Activated T-helper 1 cell treated with anti-CD3 and anti-CD28 coated beads, Interleukin-12 subunit alpha, Interleukin-12 subunit beta, Interleukin-2, Interleukin-4 antibody, amounts not matched to agents 30 ng/mL and 10 ng/mL and 1 ng/mL, durations not matched to agents 14 hours and 24 hours and 36 hours (primary cell): ENCODE results near the gene CRELD2. TPM values are rescaled to one million over a fixed set of nuclear protein-coding genes. Genes with fewer than 3 reads are reported as not detected.
A peak's percentile ranks its signal among the peaks of the same experiment; 100 is the strongest.

Experiments used
- DNase-seq: peaks from one replicate; pipeline ENCODE4 v3.0.0; 2021; ENCODE audit warnings: low spot score
- H3K27ac Mint-ChIP-seq: one replicate; pipeline ENCODE4 v1.8.0; 2021; ENCODE audit warnings: mild to moderate bottlenecking, mixed read lengths
- H3K27me3 Mint-ChIP-seq: one replicate; pipeline ENCODE4 v1.8.0; 2022; ENCODE audit warnings: mild to moderate bottlenecking, moderate library complexity, mixed read lengths; ENCODE audit not compliant: insufficient read depth
- H3K36me3 Mint-ChIP-seq: one replicate; pipeline ENCODE4 v1.8.0; 2021; ENCODE audit warnings: low read depth, mixed read lengths
- H3K4me1 Mint-ChIP-seq: one replicate; pipeline ENCODE4 v1.8.0; 2021; ENCODE audit warnings: low read depth, mixed read lengths
- H3K4me3 Mint-ChIP-seq: one replicate; pipeline ENCODE4 v1.8.0; 2021; ENCODE audit warnings: mild to moderate bottlenecking, moderate library complexity, mixed read lengths
- H3K9me3 Mint-ChIP-seq: one replicate; pipeline ENCODE4 v1.8.0; 2021; ENCODE audit warnings: mixed read lengths
- intact Hi-C: fragments of 100-400 bp; cut with micrococcal nuclease; formaldehyde crosslinking; loops from one replicate; pipeline ENCODE4 v1.15.1; 2024
- total RNA-seq: library from RNA; stranded (reverse); gene quantifications from 2 replicates; pipeline ENCODE4 v1.2.3, GENCODE V29; 2022

Gene CRELD2
- total RNA-seq, 1 donor from 2014 or later = 51.0 TPM

DNA sequence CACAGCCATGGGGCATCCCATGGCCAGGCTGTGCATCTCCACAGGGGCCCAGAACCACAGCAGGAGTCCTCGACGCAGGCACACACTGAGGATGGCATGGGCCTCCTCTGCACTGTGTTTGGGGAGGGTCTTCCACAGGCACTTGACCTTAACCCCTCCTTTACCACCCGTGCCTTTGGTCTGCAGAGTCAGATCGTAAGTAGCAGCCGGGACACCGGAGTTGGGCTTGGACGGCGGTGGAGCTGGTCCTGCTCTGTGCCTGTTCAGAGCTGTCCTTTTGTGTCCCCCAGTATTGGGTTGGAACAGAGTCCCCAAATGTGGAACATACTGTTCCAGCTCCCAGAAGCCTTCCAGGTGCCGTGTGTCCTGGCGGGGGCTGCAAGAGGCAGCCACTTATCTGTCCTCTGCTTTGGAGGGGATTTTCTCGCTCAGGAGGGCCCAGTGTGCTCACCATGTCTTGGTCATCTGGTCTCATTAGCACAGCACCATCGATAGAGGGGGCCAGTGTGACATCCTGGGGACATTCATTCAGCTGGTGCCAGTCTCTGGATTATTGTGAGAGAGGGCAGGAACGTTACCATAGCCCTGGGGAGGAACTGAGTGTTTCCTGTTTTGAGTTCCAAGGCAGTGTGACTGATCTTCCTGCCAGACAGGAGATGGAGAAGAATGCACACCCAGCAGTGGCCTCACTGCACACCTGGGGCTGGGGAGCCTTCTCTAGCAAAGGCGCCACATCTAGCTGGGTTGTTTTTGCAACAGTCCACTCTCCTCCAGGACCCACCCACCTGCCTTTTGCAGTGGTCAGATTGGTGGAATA lies 12.4 kb downstream of the CRELD2 start:
- peak overlapping the region; percentile 60 for H3K4me3 Mint-ChIP-seq
- peaks cover 3% of the 10 kb centered on the region for H3K36me3 Mint-ChIP-seq
- peak overlapping the region; percentile 47 for H3K27ac Mint-ChIP-seq
- H3K9me3 Mint-ChIP-seq = no peaks in the 10 kb centered on the region
- H3K4me1 Mint-ChIP-seq = peaks cover 24% of the 10 kb centered on the region
- intact Hi-C loops = loop anchor here (1.0 kb wide), 1 partner anchor 164 kb away; no protein-coding TSS in a partner anchor
- DNase-seq = no peak
- no peaks in the 10 kb centered on the region for H3K27me3 Mint-ChIP-seq

DNA sequence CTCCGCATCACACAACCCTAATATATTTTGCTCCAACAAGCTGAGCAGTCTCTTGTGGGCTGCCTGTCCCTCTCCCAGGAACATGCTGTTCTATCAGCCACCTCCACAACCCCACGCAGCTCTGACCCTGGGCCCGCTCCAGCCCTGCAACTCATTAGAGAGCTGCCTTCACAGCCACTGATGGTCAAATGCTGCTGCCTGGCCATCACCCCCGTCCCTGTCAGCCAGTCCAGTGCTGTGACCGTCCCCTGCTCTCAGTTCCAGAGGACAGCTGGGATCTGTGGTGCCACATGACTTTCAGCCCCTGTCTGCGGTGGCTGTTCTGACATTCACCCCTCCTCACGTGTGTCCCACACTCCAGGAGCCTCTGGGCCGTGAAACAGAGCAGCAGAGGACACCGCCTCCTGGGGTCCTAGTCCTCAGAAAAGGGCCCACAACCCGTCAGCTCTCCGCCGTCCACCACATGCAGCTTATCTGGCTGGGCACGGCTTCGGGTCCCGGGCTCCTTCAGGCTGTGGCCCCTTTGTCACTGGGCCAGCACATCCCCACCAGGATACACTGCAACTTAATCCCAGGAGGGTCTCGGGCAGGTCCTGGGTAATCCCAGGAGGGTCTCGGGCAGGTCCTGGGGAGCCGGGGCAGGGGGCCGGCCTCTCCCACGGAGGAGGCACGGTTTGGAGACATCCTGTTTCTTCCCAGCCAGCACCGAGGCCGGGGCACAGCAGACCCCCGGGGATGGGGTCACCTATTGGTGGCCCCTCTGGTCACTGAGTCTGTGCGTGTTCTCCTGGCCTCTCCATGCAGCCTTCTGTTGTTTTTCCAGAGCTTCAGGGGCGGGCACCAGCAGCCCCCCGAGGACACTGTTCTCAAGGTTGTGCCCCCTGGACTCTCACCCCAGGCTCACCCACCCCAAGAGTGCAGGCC lies 15.1 kb downstream of the CRELD2 start:
- Mint-ChIP-seq H3K4me3 (peak overlapping the region; percentile 72), H3K9me3 (no peaks in the 10 kb centered on the region), H3K27ac (peak overlapping the region; percentile 77), H3K27me3 (no peaks in the 10 kb centered on the region), H3K4me1 (peaks cover 17% of the 10 kb centered on the region), H3K36me3 (no peaks in the 10 kb centered on the region)
- intact Hi-C loops = no loop called here
- DNase-seq = no peak

DNA sequence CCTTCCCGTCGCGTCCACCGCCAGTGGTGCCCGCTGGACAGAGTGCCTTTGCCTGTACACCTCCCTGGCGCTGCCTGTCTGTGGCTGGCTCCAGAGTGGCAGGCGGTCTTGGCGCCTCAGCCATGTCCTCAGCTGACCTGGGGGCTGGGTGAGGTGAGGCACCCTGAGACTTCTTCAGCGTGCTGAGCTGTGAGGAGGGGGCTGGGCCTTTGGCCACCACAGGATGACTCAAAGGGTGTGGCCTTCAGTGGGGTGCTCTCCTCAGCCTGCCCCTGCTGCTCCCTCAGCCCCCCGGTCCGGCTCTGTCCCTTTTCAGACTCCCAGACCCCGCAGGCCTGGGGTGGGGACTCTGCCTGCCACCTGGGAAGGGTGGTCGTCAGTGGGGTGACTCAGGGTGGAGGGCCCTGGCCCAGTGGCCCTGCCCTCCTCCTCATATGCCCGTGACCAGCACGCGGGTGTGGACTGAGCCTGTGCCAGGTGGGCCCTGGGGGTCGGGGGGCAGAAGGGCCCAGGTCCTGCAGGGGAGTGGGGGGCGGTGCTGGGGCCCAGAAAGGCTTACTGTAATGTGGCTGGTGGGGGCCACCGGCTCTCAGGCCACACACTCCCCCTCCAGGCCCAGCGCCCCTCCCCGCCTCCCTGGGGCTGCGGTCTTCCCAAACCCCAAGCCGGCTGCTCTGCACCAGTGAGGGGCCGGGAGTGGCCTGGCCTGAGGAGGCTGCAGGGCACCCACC lies 15.9 kb downstream of the CRELD2 start:
- Mint-ChIP-seq H3K4me1 (peaks cover 17% of the 10 kb centered on the region), H3K4me3 (peak overlapping the region; percentile 72), H3K27ac (peak overlapping the region; percentile 77), H3K36me3 (no peaks in the 10 kb centered on the region), H3K27me3 (no peaks in the 10 kb centered on the region), H3K9me3 (no peaks in the 10 kb centered on the region)
- intact Hi-C loops = no loop called here
- DNase-seq = no peak

DNA sequence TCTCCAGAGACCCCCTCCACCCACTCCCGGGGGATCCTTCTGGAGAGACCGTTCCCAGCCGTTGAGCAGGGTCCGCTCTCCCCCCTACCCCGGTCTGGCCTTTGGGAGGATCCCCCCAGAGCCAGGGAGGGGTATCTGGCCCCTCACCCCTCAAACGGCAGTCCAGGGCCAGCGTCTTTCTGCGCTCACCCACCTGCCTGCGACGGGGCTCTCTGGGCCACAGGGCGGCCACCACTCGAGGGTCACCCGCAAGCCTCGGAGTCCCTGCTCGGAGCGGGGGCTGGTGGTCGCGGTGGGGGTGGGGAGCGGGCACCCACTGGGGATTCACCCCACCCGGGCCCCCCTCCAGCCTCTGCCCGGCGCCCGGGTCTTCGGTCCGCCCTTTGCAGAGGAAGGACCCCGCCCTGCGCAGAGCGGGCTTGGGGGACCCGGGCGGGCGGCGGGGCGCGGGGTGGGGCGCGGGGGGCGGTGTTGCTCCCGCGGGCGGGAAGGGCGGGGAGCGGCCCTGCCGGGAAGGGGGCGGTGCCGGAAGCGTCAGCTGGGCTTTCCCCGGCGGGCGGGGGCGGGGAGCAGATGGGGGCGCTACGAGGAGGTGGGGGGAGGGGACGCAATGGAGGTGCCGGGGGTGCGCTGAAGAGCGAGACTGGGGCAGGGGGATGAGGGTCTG lies 16.6 kb downstream of the CRELD2 start:
- intact Hi-C loops = loop anchor here (5.0 kb wide), 1 partner anchor 257 kb away; no protein-coding TSS in a partner anchor
- Mint-ChIP-seq H3K27me3 (no peaks in the 10 kb centered on the region), H3K36me3 (no peaks in the 10 kb centered on the region), H3K9me3 (no peaks in the 10 kb centered on the region), H3K4me3 (peak overlapping the region; percentile 66), H3K4me1 (peaks cover 17% of the 10 kb centered on the region), H3K27ac (no peak overlapping the region)
- DNase-seq = peak; percentile 88

DNA sequence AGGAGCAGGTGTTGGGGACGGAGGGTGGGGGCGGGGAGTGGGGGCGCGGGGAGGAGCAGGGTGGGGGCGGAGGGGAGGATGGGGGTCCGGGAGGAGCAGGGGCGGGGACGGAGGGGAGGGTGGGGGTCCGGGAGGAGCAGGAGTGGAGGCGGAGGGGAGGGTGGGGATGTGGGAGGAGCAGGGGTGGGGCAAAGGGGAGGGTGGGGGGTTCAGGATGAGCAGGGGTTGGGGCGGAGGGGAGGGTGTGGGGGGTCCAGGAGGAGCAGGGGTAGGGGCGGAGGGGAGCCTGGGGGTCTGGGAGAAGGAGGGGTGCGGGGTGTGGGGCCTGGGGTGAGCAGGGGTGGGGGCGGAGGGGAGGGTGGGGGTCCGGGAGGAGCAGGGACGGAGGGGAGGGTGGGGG lies 17.1 kb downstream of the CRELD2 start:
- peak overlapping the region; percentile 42 for H3K4me3 Mint-ChIP-seq

DNA sequence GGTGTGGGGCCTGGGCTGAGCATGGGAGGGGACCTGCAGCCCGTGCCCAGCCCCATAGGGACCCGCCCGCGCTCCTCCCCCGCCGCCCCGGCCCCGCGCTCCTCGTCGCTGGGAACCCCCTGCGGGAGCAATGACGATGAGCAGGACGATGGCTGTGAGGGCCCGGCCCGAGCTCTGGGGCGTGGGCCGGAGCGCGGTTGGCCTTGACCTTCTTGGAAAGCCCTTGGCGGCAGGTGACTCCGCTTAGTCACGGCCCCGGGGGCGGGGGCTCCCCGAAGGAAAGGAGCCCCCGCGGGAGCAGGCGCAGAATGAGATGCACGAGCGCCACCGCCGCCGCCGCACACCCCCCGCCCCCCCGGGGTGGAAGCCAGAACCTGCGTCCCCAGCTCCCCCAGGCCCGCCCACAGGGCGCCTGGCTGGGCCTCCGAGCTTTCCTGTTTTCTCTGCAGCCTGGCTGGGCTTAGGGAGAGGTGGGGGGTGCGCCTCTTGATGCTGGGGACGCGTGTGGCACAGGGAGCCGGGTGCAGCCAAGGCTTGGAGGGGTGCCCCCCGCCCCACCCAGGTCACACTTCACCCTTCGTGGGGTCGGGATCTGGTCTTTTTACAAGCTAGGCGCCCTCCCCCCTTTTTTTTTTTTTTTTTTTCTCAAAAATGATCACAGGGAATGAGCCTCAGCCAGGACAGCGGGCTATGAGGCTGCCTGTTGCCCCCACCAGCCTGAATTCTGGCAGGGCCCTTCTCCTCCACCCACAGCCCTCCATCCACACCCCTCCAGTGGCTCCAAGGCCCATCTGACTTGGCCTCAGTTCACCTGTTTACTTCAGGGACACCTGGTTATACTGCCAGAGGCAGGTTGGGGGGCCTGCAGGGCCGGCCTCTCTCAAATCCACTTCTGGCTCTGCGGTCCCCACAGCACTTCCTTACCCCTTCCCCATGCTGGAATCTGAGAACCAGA lies 17.9 kb downstream of the CRELD2 start:
- Mint-ChIP-seq H3K9me3 (no peaks in the 10 kb centered on the region), H3K36me3 (no peaks in the 10 kb centered on the region), H3K27me3 (no peaks in the 10 kb centered on the region), H3K4me3 (peak overlapping the region; percentile 71), H3K4me1 (peaks cover 7% of the 10 kb centered on the region), H3K27ac (peak overlapping the region; percentile 79)
- intact Hi-C loops = loop anchor here (1.0 to 5.0 kb wide), 6 partner anchors 18 to 256 kb away; partner anchors contain the start of genes ALG12, CRELD2 and PIM3
- DNase-seq = peak; percentile 91

More for the DNA sequence above, 17.1 kb downstream of the CRELD2 start:
- Mint-ChIP-seq H3K4me1 (peaks cover 14% of the 10 kb centered on the region), H3K27ac (peak overlapping the region; percentile 48), H3K9me3 (no peaks in the 10 kb centered on the region), H3K27me3 (no peaks in the 10 kb centered on the region), H3K36me3 (no peaks in the 10 kb centered on the region)
- intact Hi-C loops = loop anchor here (5.0 kb wide), 1 partner anchor 257 kb away; no protein-coding TSS in a partner anchor
- no peak for DNase-seq

DNA sequence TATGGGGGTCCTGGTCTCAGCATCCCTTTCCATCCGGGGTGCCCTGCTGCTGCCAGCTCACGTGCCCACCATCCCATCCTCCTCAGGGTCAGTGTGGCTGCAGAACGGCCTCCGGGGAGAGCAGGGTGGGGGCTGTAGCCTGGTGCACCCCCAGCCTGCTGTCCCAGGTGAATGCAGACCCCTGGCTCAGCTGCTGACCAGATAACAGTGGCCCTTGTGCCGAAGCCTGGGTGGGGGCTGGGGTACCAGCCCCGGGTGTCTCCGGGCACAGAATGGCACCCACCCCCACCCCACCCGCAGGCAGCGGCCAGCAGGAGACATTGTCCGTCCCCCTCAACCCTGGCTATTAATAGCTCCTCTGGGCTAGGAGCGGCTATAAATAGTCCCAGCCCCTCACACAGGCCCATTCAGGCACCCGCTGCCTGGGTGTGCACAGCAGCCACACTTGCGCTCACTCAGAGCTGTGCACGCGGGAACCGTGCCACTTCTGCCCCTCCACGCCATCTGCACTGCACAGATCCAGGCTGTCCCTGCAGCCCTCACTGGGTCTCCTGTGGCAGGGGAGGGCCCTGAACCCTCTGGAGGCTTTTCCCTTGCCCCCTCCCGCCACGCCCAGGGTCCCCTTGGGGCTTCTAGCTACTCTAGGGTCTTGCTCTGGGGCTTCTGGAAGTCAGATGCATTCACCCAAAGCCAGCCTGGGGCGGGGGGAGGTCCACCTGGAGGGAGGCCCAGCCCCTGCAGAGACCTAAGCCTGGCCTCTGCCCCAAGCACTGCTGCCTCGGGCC lies 18.7 kb downstream of the CRELD2 start:
- intact Hi-C loops = loop anchor here (1.0 to 5.0 kb wide), 6 partner anchors 19 to 255 kb away; partner anchors contain the start of genes ALG12, CRELD2 and PIM3
- Mint-ChIP-seq H3K36me3 (no peaks in the 10 kb centered on the region), H3K27me3 (no peaks in the 10 kb centered on the region), H3K4me1 (peaks cover 6% of the 10 kb centered on the region), H3K9me3 (no peaks in the 10 kb centered on the region), H3K27ac (peak overlapping the region; percentile 79), H3K4me3 (peak overlapping the region; percentile 71)
- no peak for DNase-seq

DNA sequence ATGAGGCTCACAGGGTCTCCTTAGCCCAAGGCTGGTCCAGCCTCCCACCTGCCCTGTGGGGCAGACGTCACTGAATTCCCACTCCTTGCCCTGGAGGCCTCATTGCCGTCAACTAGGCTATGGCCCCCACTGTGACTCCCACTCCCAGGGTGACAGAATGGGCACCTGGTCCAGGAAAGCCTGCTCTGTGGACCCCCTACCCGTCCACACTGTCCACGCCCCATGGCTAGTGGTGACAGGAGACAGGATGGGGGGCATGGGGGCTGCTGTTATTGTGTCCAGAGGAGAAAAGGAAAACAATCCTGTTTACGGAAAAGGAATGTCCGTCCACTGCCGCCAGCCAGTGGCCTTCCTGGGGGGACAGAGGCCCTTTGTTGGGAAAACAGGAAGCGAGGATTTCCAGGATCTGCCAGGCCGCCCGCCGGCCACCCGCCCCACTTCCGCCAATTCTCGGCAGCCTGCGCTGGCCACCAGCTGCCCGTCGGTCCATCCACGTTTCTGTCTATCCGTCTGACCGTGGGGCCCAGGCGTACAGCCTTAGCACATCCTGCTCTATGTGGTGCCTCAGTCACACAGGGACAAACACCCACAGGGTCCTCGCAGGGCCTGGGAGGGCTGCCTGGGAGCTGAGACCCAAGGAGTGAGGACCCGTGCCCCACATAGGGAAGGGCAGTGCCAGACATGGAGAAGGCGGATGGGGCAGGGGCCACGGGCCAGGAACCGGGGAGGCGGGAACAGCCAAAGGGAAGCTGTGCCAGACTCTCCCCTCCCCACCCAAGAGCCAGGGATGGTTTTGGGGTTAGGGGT lies 19.5 kb downstream of the CRELD2 start:
- H3K4me1 Mint-ChIP-seq = peaks cover 4% of the 10 kb centered on the region
- H3K27ac Mint-ChIP-seq = peak overlapping the region; percentile 40
- no peak overlapping the region for H3K4me3 Mint-ChIP-seq
- no peak for DNase-seq
- no peaks in the 10 kb centered on the region for H3K36me3 Mint-ChIP-seq
- intact Hi-C loops = loop anchor here (2.0 to 5.0 kb wide), 2 partner anchors 33 to 254 kb away; no protein-coding TSS in a partner anchor
- no peaks in the 10 kb centered on the region for H3K9me3 Mint-ChIP-seq
- no peaks in the 10 kb centered on the region for H3K27me3 Mint-ChIP-seq

DNA sequence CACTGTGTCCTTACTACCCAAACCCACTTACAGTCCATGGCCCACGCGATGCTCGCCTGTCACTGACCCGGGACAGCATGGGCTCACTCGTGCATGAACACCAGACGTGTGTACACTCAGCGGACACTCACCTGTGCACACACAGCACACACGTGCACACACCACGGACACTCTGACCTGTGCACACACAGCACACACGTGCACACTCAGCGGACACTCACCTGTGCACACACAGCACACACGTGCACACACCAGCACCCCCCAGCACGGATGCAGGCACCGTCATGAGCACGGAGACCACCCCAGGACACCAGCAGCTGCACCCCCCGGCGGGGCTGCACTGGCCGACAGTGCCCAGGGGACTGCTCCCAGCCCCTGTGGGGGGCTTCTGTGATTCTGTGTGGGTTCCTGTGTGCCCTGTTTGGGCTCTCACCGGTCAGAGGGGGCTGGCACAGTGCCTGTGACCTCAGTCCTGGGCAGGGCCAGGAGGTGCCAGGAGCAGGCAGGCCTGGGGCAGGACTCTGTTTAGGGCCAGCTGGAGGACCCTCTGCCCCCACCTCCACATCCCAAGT lies 20.2 kb downstream of the CRELD2 start:
- Mint-ChIP-seq H3K4me3 (no peak overlapping the region), H3K27ac (no peak overlapping the region), H3K36me3 (no peaks in the 10 kb centered on the region), H3K27me3 (no peaks in the 10 kb centered on the region), H3K9me3 (no peaks in the 10 kb centered on the region), H3K4me1 (no peaks in the 10 kb centered on the region)
- intact Hi-C loops = loop anchor here (5.0 kb wide), 1 partner anchor 254 kb away; no protein-coding TSS in a partner anchor
- DNase-seq = no peak
